Measurements from ENCODE around the gene CLIC4.

- TF ChIP-seq POLR2A (IDR thresholded peaks at IDR 0.05) (no peak), CTCF (IDR thresholded peaks at IDR 0.05) (no peak)
These were observed 120.3 kb downstream of the CLIC4 start for GRCh38 chr1:24865587-24865986.
